Measurements from ENCODE around the gene DNAJC7.

The DNAJC7 gene

GRCh38 chr17:41973408-41973811, 43.8 kb downstream of the DNAJC7 start:
- DNase-seq: no peak

- DNase-seq: no peak
These were observed 44.5 kb downstream of the DNAJC7 start for GRCh38 chr17:41972571-41973407.

GRCh38 chr17:41971721-41972523, 45.3 kb downstream of the DNAJC7 start:
- DNase-seq: no peak

DNA sequence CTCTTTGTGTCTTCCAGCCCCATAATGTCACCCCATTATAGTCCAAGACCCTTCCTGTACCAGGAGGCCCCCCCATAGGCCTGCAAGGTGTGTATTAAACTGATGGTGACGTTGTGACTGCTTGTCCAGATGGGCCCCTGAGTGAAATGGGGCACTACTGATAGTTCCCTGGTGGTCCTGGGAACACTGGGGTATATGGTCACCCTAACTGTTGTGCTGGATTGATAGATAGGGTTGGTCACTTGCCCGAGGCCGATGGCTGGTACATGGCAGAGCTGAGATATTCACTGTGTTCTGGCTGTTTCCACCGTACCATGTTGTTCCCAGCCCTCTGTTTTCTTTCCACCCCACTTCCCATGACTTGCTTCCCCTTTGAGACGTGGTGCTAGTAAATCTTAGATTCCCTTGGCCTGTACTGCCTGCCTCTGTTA, 46.3 kb downstream of the DNAJC7 start:
- no peak for DNase-seq

- DNase-seq: no peak
These were observed 48.6 kb downstream of the DNAJC7 start for GRCh38 chr17:41968676-41969075.

DNA sequence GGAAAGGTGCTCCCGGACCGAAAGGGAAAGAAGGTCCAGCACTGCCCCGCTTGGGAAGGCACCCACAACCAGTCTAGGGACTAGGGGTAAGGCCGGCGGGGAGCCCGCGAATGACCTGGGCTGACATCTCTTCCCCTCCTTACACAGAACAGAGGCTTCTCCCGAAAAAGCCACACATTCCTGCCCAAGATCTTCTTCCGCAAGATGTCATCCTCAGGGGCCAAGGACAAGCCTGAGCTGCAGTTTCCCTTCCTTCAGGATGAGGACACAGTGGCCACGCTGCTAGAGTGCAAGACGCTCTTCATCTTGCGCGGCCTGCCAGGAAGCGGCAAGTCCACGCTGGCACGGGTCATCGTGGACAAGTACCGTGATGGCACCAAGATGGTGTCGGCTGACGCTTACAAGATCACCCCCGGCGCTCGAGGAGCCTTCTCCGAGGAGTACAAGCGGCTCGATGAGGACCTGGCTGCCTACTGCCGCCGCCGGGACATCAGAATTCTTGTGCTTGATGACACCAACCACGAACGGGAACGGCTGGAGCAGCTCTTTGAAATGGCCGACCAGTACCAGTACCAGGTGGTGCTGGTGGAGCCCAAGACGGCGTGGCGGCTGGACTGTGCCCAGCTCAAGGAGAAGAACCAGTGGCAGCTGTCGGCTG, 49.2 kb downstream of the DNAJC7 start:
- DNase-seq: no peak

GRCh38 chr17:41967141-41967920, 49.9 kb downstream of the DNAJC7 start:
- DNase-seq: peak; percentile 40

DNA sequence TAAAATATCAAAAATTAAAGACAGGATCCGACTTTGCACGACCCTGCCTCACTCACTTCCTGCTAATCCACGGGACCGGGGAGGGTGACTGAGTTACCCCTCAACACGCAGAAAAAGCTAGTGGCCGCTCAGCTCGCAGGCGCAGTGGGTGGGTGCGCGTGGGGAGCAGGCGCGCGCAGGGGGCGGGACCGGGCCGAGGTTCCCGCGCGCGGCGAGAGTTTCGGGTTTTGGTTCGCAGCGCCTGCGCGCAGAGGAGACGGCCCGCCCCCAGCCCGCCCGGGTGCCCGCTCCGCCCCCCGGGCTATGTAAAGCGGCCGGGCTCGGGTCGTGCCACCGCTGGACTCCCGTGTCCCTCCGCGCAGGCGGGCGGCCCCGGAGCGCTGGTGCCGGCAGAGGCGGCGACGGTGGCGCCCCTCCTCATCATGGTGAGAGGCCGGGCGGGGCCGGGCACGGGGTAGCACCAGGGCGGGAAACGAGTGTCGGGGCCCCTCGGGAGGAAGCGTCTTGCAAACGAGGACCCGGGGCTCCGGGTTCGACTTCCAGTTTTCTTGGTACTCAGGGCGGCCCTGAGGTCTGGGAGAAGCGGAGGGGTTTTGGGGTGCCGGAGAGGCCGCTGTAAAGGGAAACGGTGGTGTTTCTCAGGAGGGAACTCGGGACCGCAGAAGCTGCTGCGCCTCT, 50.6 kb downstream of the DNAJC7 start, which contains the start of gene CNP:
CNP (plus strand) TSS at position 333 of the 678 bp plus-strand sequence; CDS start at position 423, 90 bp downstream.
- DNase-seq: peak; percentile 89

- DNase-seq: peak; percentile 56
These were observed 51.4 kb downstream of the DNAJC7 start for GRCh38 chr17:41965694-41966462.

DNA sequence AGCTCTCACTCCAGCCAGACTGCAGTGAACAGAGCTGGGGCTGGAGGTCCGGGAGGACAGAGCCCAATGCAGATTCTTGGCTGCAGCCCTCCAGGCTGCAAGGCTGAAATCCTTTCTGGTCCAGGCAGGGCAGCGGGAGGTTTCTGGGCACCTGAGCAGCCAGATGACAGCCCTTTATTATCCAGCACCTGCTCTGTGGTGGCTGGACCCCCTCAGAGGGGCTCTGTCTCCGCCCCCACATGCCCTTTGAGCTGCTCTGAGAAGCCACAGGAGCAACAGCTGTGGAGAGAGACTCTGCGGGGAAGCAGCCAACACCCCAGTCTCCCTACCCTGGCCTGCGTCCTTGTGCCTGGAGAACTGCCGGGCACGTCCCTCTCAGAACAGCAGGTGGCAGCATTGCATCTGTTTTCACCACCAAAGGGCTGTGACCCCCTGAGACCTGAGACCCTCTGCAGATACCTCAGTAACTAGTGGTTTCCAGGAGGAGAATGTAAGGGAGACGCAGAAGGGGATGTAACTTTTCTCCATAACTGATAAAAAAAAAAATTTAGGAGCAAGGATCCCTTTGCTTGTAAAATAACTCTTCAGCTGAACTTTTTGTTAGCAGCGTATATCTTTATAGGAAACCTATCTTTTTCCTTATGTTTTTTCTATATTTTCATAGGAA, 54.3 kb downstream of the DNAJC7 start:
- DNase-seq: peak; percentile 58

- DNase-seq: no peak
These were observed 55.1 kb downstream of the DNAJC7 start for GRCh38 chr17:41962111-41962510.

DNA sequence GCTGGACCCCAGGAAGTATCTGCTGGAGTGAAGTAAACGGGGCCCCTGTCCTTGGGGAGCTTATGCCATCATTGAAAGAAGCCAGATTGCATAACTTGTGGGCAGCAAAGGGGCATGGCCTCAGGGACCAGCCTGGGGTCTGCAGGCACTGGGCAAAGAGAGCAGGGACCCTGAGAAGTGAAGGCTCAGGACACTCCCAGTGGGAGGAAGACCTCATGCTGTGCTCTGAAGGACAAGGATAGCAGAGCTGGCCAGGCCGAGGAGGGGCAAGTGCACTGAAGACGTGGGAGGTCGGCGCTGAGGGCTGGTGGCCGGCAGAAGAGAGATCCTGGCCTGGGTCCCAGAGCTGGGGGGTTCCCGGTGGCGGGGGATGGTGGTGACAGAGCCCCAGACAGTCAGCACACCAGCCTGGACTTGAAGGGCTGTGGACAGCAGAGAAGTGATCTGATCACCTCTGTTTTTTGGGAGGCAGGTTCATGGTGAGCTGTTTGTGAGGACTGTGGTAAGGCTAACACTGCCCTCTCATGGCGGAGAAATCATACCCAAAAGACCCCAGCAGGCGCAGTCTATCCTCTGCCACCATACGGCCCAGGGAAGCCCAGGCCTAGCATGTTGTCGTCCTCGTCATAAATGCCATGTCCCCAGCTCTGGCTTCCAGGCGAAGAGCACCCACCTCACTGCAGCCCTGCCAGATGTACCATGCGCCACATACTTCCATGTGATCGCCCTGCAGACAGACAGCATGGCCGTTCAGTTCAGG, 57.7 kb downstream of the DNAJC7 start:
- no peak for DNase-seq

- no peak for DNase-seq
These were observed 58.3 kb downstream of the DNAJC7 start for GRCh38 chr17:41959030-41959335.

DNA sequence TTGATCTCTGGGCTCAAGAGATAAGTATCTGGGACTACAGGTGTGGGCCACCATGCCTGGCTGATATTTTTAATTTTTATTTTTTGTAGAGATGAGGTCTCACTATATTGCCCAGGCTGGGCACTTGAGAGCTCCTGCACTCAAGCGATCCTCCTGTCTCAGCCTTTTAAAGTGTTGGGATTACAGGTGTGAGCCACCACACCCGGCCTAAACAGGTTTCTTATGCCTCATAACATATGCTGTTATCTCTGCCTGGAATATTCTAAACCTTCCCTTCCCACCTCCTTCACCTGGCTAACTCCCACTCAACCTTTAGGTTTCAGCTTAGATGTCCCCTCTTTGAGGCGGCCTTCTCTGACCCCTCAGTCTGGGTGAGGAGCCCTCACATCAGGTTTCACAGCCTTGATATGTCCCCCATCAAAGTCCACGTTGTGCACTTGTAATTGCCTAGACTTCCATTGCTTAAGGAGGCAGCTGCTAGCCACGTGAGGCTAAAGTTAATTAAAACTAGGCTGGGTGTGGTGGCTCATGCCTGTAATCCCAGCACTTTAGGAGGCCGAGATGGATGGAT, 59.3 kb downstream of the DNAJC7 start:
- no peak for DNase-seq

DNA sequence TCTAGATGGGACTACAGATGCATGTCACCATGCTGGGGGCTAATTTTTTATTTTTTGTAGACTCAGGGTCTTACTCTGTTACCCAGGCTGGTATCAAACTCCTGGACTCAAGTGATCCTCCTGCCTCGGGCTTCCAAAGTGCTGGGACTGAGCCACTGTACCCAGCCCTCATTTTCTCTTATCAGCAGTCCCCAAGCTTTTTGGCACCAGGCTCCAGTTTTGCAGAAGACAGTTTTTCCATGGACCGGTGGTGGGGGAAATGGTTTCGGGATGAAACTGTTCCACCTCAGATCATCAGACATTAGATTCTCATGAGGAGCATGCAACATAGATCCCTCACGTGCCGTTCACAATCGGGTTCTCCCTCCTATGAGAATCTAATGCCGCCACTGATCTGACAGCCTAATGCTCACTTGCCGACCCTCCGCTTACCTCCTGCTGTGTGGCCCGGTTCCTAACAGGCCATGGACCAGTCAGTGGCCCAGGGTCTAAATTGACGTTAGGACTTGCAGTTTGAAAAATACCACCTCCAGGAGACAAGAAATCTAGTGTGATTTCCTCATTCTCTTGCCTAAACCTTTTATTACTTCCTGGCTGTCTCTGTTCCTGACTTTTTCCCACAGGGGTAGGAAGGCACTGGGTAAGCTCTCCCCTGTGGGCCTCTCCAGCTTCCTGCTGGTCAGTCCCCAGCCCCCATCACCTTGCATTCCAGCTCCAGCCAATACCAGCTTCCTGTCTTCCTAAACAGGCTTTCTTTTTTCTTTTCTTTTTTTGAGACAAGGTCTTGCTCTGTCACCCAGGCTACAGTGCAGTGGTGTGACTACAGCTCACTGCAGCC, 60.0 kb downstream of the DNAJC7 start:
- no peak for DNase-seq

DNA sequence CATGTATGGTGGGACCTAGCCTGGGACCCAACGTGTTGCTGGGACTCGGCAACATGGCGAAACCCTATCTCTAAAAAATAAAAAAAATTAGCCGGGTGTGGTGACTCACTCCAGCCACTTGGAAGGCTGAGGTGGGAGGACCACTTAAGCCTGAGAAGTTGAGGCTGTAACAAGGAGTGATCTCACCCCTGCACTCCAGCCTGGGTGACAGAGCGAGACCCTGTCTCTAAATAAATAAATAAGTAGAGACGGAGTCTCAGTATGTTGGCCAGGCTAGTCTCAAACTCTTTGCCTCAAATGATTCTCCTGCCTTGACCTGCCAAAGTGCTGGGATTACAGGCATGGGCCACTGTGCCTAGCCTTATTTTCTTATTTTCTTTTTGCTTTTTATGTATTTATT, 60.7 kb downstream of the DNAJC7 start:
- DNase-seq: no peak

DNA sequence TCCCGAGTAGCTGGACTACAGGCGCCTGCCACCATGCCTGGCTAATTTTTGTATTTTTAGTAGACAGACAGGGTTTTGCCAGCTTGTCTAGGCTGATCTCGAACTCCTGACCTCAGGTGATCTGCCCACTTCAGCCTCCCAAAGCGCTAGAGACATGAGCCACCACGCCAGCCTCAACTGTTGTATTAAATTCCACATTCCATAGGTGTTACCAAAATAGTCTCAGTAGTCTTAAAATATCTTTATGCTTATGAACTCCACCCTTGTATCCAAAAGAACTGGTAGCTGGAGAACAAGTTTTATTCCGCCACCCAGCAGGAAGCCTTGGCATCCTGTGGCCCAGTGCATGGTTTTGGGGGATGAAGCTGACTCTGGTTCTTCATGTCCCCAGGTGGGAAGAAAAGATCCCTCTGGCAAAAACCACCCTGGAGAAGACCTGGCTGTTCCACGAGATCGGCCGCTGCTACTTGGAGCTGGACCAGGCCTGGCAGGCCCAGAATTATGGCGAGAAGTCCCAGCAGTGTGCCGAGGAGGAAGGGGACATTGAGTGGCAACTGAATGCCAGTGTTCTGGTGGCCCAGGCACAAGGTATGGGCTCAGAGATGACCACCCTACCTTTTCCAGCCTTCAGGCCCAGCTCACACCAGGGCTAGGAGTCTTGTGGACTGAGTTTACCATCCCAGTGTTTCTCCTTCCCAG, 68.3 kb downstream of the DNAJC7 start:
- no peak for DNase-seq

DNA sequence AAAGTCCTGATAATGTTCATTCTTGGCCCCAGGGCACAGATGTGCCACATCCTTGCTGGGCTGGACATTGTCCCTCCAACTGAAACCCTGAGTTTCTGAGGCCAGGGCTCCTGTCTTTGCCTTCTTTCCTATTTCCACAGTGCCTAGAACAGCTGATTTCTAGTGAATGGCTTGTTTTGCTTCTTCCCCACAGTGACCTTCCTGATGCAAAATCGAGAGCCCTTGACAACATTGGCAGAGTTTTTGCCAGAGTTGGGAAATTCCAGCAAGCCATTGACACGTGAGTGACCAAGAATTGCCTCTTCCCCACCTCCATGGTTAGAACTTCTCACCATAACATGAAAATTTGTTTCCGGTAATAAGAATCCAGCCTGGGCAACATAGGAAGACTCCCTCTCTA, 72.3 kb downstream of the DNAJC7 start:
- no peak for DNase-seq
